Mucosa of descending colon (tissue), 3 donors: ENCODE measurements around the gene CYP19A1. TPM values are rescaled to one million over a fixed set of nuclear protein-coding genes. Genes with fewer than 3 reads are reported as not detected.
A peak's percentile ranks its signal among the peaks of the same experiment; 100 is the strongest.

ENCODE experiments used
- ATAC-seq: fragments of 200-7000 bp; cut with Tn5 transposase; one replicate; pipeline ENCODE4 v1.9.1; 2020; ENCODE audit warnings: mild to moderate bottlenecking, moderate library complexity
- DNase-seq, 3 donors: peaks; one replicate each; pipeline ENCODE4 v3.0.0-alpha.2; 2020
- H3K36me3 ChIP-seq: fragments of 200-600 bp; one replicate; pipeline ENCODE4 v1.8.0; 2021; ENCODE audit warnings: low read depth, mild to moderate bottlenecking
- H3K4me1 ChIP-seq: fragments of 200-600 bp; one replicate; pipeline ENCODE4 v1.8.0; 2021; ENCODE audit warnings: low read depth, mild to moderate bottlenecking
- H3K4me3 ChIP-seq: fragments of 200-600 bp; one replicate; pipeline ENCODE4 v1.8.0; 2021; ENCODE audit warnings: mild to moderate bottlenecking
- H3K9me3 ChIP-seq: fragments of 200-600 bp; one replicate; pipeline ENCODE4 v1.8.0; 2021; ENCODE audit warnings: mild to moderate bottlenecking
- intact Hi-C, 2 donors: fragments of 100-400 bp; cut with DNase I in 1 of 2; cut with micrococcal nuclease in 1 of 2; formaldehyde crosslinking; loops; one replicate each; pipeline versions ENCODE4 v1.11.0 to v1.11.1; 2022; cut with DNase I, micrococcal nuclease
- total RNA-seq, 3 donors: library from RNA; stranded (reverse); fragmentation: NEBNext Ultra II Directional in 2 of 3; extraction: Animal tissue kit (Norgen Biotek cat#: 25700) in 2 of 3; gene quantifications; one replicate each; pipeline versions ENCODE4 v1.2.1 to v1.2.4, GENCODE V29; 2021 to 2023
- TF ChIP-seq, protein P1 (sequence below): fragments of 200-600 bp; IDR thresholded peaks from one replicate; pipeline ENCODE4 v1.8.0; 2022; ENCODE audit warnings: antibody characterized with exemption, mild to moderate bottlenecking
- donor health status: DM: no; HTN: no; CAD: no; lungs with moderate emphysema.
- donor health status: DM: no; HTN: no; CAD: no.
- donor health status: DM: no; HTN: yes; CAD: no.

CYP19A1 gene
- total RNA-seq, 3 donors from 2014 or later, result 0.06 to 0.63 (median 0.23) TPM

DNA sequence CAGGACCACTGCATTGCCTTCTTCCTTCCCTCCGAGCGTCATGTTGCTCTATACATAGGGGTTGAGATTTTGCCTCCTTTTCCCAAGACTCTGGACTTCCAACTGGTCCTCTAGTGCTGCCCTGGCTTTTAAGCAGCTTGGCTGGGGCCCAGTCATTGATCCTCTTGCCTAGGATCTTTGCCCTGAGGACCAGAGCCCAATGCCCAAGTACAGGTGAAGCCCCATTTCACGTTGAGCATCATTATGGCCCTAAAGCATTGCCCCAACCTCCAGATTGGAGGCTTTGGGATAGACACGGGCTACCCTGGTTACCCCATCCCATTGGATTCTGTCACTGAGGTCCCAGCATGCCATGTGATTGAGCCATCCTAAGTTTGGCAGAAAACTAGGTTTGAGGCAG, 47.7 kb downstream of the CYP19A1 start:
- intact Hi-C loops, result no loop called here

DNA sequence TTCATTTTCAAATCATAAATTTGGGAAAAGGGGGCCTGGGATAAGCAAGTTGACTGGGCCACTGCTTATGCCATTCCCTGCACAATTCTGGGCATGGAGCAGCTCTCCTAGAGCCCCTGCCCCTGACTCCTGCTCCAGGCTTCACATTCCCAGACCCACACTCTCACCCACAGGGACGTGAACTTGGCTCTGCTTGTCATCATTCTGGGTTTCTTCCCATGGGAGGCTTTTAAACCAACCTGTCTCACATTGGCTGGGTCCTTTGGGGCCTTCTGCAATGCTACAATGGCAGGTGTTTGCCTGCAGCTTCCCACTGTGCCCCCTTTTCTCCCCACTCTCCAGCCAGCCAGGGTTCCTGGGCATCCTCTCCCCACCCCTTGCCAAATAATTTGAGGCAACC, 49.1 kb downstream of the CYP19A1 start:
- H3K36me3 ChIP-seq, result no peaks in the 10 kb centered on the region
- no peaks in the 10 kb centered on the region for H3K9me3 ChIP-seq
- DNase-seq (no peak), ATAC-seq (no peak)
- intact Hi-C loops, result no loop called here
- TF ChIP-seq, protein P1, sequence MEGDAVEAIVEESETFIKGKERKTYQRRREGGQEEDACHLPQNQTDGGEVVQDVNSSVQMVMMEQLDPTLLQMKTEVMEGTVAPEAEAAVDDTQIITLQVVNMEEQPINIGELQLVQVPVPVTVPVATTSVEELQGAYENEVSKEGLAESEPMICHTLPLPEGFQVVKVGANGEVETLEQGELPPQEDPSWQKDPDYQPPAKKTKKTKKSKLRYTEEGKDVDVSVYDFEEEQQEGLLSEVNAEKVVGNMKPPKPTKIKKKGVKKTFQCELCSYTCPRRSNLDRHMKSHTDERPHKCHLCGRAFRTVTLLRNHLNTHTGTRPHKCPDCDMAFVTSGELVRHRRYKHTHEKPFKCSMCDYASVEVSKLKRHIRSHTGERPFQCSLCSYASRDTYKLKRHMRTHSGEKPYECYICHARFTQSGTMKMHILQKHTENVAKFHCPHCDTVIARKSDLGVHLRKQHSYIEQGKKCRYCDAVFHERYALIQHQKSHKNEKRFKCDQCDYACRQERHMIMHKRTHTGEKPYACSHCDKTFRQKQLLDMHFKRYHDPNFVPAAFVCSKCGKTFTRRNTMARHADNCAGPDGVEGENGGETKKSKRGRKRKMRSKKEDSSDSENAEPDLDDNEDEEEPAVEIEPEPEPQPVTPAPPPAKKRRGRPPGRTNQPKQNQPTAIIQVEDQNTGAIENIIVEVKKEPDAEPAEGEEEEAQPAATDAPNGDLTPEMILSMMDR, result no peak
- H3K4me1 ChIP-seq, result peaks cover 5% of the 10 kb centered on the region
- no peak overlapping the region for H3K4me3 ChIP-seq

More for the DNA sequence above, 47.7 kb downstream of the CYP19A1 start:
- no peaks in the 10 kb centered on the region for H3K9me3 ChIP-seq
- DNase-seq (no peak), ATAC-seq (no peak)
- no peak overlapping the region for H3K4me3 ChIP-seq
- peaks cover 5% of the 10 kb centered on the region for H3K4me1 ChIP-seq
- TF ChIP-seq, protein P1, result no peak
- no peaks in the 10 kb centered on the region for H3K36me3 ChIP-seq

GRCh38 chr15:51288143-51289065, 50.0 kb downstream of the CYP19A1 start:
- peak; percentile 91 for ATAC-seq
- intact Hi-C loops, result no loop called here

DNA sequence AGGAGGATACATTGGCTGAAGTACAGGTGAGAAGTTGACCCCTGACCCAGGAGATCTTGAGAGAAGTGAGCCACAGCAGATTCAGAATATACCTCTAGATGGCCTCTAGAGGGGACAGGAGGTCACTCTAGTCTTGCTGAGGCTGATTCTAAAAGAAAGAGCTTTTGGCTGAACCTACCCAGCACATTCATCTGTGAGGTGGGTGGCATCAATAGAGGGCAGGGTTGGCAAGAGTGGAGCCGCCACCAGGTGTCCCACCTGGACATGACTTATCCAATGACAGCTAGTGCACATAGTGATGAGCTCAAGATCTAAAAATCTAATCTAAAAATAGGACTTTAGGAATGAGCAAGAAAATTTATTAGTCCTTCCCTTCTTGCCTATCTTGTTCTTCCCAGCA, 51.6 kb downstream of the CYP19A1 start:
- no peak overlapping the region for H3K4me3 ChIP-seq
- DNase-seq (peak in 1 of 3 donors; percentile 28), ATAC-seq (peak; percentile 14)
- H3K4me1 ChIP-seq, result peaks cover 9% of the 10 kb centered on the region
- H3K36me3 ChIP-seq, result no peaks in the 10 kb centered on the region
- intact Hi-C loops, result no loop called here
- no peaks in the 10 kb centered on the region for H3K9me3 ChIP-seq
- TF ChIP-seq, protein P1, result no peak

More at GRCh38 chr15:51288143-51289065, 50.0 kb downstream of the CYP19A1 start:
- H3K4me3 ChIP-seq, result no peak overlapping the region
- peak; percentile 35 to 58 (median 58) for DNase-seq
- H3K9me3 ChIP-seq, result no peaks in the 10 kb centered on the region
- H3K36me3 ChIP-seq, result no peaks in the 10 kb centered on the region
- H3K4me1 ChIP-seq, result peaks cover 5% of the 10 kb centered on the region
- TF ChIP-seq, protein P1, result no peak

- intact Hi-C loops, result no loop called here
- TF ChIP-seq, protein P1, result no peak
- Histone ChIP-seq H3K9me3 (no peaks in the 10 kb centered on the region), H3K36me3 (no peaks in the 10 kb centered on the region), H3K4me3 (no peak overlapping the region), H3K4me1 (peaks cover 10% of the 10 kb centered on the region)
- ATAC-seq (no peak), DNase-seq (no peak)
Observed at GRCh38 chr15:51285399-51285798, 53.0 kb downstream of the CYP19A1 start.
